ENCODE measurements around the gene SEC14L5. TPM values are rescaled to one million over a fixed set of nuclear protein-coding genes. Genes with fewer than 3 reads are reported as not detected.

SEC14L5 gene
- total and polyA plus RNA-seq, 2 donors (not counting 3 experiments of a cell fraction or from before 2014, with no cell fraction given), result not detected

DNA sequence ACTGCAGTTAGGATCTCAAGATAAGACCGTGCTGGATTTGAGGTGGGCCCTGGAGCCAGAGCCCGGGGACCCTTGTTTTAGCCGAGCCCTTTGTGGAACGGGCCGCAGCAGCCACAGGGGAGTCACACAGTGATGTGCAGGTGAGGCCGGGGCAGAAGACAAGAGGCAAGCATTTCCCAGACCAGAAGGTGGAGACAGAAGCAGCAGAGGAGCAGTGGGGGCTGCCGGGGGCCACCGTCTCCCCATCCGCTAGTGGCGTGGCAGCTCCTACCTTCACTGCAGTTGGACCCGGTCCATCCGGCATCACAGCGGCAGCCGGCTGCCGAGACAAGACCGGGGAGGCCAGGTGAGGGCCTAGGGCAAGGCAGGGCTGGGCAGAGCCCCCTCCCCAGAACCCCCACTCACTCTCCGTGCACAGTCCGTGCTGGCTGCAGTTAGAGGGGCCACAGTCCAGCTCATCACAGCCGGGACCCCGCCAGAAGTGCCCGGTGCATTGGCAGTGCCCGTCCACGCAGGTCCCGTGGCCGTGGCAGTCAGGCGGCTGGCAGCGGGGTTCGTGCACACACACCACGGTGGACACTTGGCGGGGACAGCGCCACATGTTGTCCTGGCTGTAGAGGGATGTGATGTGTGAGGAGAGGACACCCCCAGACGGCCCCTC, 69.6 kb downstream of the SEC14L5 start:
- Histone ChIP-seq H3K9me1 (replicated peaks; ENCODE audit: control insufficient read depth, extremely low read depth, insufficient read depth, low read length) (no peaks in the 10 kb centered on the region), H3K4me3 (replicated peaks in 1 of 3; ENCODE audit: insufficient read depth in 1 of 3, low read depth in 1 of 3, low read length in 3 of 3) (no peak overlapping the region), H3K27ac (ENCODE audit: insufficient read depth, low read depth, low read length) (no peak overlapping the region), H3K36me3 (ENCODE audit: control insufficient read depth in 2 of 2, extremely low read depth in 1 of 2, insufficient read depth in 2 of 2, low read length in 2 of 2) (peaks cover 0 to 2% of the 10 kb centered on the region in 2 experiments), H3K27me3 (ENCODE audit: control insufficient read depth in 2 of 2, insufficient read depth in 2 of 2, low read length in 2 of 2) (no peaks in the 10 kb centered on the region), H3K79me2 (ENCODE audit: control insufficient read depth, insufficient read depth, low read length) (no peaks in the 10 kb centered on the region), H3K4me2 (ENCODE audit: insufficient read depth, low read length) (no peak overlapping the region), H4K20me1 (replicated peaks; ENCODE audit: control insufficient read depth, extremely low read depth, insufficient read depth, low read length) (no peaks in the 10 kb centered on the region), H3K4me1 (ENCODE audit: control insufficient read depth, extremely low read depth, insufficient read depth, low read length) (peaks cover 2% of the 10 kb centered on the region), H3K9me3 (replicated peaks; ENCODE audit: control insufficient read depth, insufficient read depth, low read length) (no peaks in the 10 kb centered on the region), H3K9ac (replicated peaks; ENCODE audit: extremely low read depth, insufficient read depth, low read length) (no peak overlapping the region), H2AFZ (ENCODE audit: low read depth, low read length) (no peak overlapping the region)
- FAIRE-seq (no peak), DNase-seq (ENCODE audit: low read depth, low spot score) (no peak)
- no TSS peak for BruUV-seq (replicated peaks)
- dilution Hi-C loops (cut with MboI; ENCODE audit: extremely low pct_ligation_motif_present, low sequenced_read_pairs), result no loop called here
- intact Hi-C loops (cut with micrococcal nuclease), result no loop called here
- CTCF ChIA-PET, result no interaction called here
- TF ChIP-seq CTCF (IDR thresholded peaks at IDR 0.05; ENCODE audit: extremely low read depth in 1 of 2, insufficient read depth in 1 of 2, low read depth in 1 of 2, low read length in 2 of 2) (no peak), MYC (IDR thresholded peaks at IDR 0.05; ENCODE audit: low read depth, low read length) (no peak), GATA2 (IDR thresholded peaks at IDR 0.05; ENCODE audit: insufficient read depth, insufficient read length, low read depth, low read length) (no peak), POLR2A (IDR thresholded peaks at IDR 0.05; ENCODE audit: low read depth, low read length) (no peak), FOS (IDR thresholded peaks at IDR 0.05; ENCODE audit: borderline replicate concordance, insufficient read depth, low read length) (no peak), POLR2AphosphoS5 (IDR thresholded peaks at IDR 0.05; ENCODE audit: insufficient read depth, low read depth, low read length) (no peak), EZH2 (IDR thresholded peaks at IDR 0.05; ENCODE audit: borderline replicate concordance, low read depth, low read length, severe bottlenecking) (no peak)
- TF ChIP-seq, protein P1, sequence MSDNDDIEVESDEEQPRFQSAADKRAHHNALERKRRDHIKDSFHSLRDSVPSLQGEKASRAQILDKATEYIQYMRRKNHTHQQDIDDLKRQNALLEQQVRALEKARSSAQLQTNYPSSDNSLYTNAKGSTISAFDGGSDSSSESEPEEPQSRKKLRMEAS (IDR thresholded peaks at IDR 0.05; ENCODE audit: insufficient read depth, insufficient read length), result no peak
- POLR2A ChIA-PET, result no interaction called here

Measured in endothelial cell of umbilical vein (primary cell).